HepG2 (cell line): ENCODE data around the gene MYADML2. TPM values are rescaled to one million over a fixed set of nuclear protein-coding genes. Genes with fewer than 3 reads are reported as not detected.

Experiments used
- ARID2 ChIP-seq: sonication (generic); formaldehyde crosslinking; IDR thresholded peaks from 2 replicates; pipeline ENCODE4 v1.8.1; 2022; ENCODE audit warnings: mild to moderate bottlenecking, missing genetic modification reagents, borderline replicate concordance
- ARNT2 ChIP-seq: sonication (generic); formaldehyde crosslinking; IDR thresholded peaks from 2 replicates; pipeline ENCODE4 v1.8.0; 2022; ENCODE audit warnings: mild to moderate bottlenecking, low read depth, missing genetic modification reagents, moderate library complexity
- NFIC ChIP-seq: IDR thresholded peaks from 2 replicates; pipeline ENCODE4 v1.6.1; 2012; ENCODE audit warnings: mild to moderate bottlenecking, low read length, inconsistent platforms
- NFRKB ChIP-seq: fragments of 450-650 bp; IDR thresholded peaks from 2 replicates; pipeline ENCODE4 v1.6.1; 2017
- RFX1 ChIP-seq: fragments of 450-650 bp; IDR thresholded peaks from 2 replicates; pipeline ENCODE4 v1.6.1; 2017
- ZNF24 ChIP-seq: fragments of 450-650 bp; IDR thresholded peaks from 2 replicates; pipeline ENCODE4 v1.6.1; 2017; ENCODE audit warnings: antibody characterized with exemption, mild to moderate bottlenecking
- ZNF30 ChIP-seq: sonication (generic); formaldehyde crosslinking; IDR thresholded peaks from 2 replicates; pipeline ENCODE4 v1.5.0; 2020; ENCODE audit warnings: mild to moderate bottlenecking, missing genetic modification reagents
- ZNF589 ChIP-seq: sonication (generic); formaldehyde crosslinking; conservative IDR thresholded peaks from 2 replicates; pipeline ENCODE4 v1.8.0; 2022; ENCODE audit warnings: mild to moderate bottlenecking, moderate library complexity, missing genetic modification reagents
- ZNF616 ChIP-seq: sonication (generic); formaldehyde crosslinking; IDR thresholded peaks from 2 replicates; pipeline ENCODE4 v1.5.0; 2020; ENCODE audit warnings: low read depth, mild to moderate bottlenecking, missing genetic modification reagents
- ZNF660 ChIP-seq: sonication (generic); formaldehyde crosslinking; IDR thresholded peaks from 2 replicates; pipeline ENCODE4 v1.5.1; 2020; ENCODE audit warnings: mild to moderate bottlenecking, low read depth, missing genetic modification reagents, borderline replicate concordance
- ZNF777 ChIP-seq: sonication (generic); formaldehyde crosslinking; IDR thresholded peaks from 2 replicates; pipeline ENCODE4 v1.4.0; 2020; ENCODE audit warnings: missing genetic modification reagents
- ZNF816 ChIP-seq: sonication (generic); formaldehyde crosslinking; IDR thresholded peaks from 2 replicates; pipeline ENCODE4 v1.8.0; 2022; ENCODE audit warnings: missing genetic modification reagents, mild to moderate bottlenecking, borderline replicate concordance
- ZSCAN20 ChIP-seq: sonication (generic); formaldehyde crosslinking; IDR thresholded peaks from 2 replicates; pipeline ENCODE4 v1.4.0; 2020; ENCODE audit warnings: missing genetic modification reagents, mild to moderate bottlenecking, borderline replicate concordance
- polyA plus RNA-seq, 8 experiments: library from polyadenylated mRNA; depleted of rRNA in 3 of 8; stranded (reverse) in 7 of 8; unstranded in 1 of 8; fragments of >200 nt; fragmentation: Illumina TruSeq in 4 of 8; extraction: Trizol in 4 of 8; gene quantifications; 2 replicates each; pipeline versions ENCODE4 v1.2.1 to v1.2.3, GENCODE V29; 2011 to 2016; ENCODE audit warnings: low read depth in 4 of 8, missing spikeins in 1 of 8, mixed read lengths in 1 of 8; ENCODE audit not compliant: insufficient read depth in 1 of 8
- total RNA-seq, 5 experiments: library from RNA; depleted of rRNA; stranded (reverse); fragments of >200 nt; fragmentation: Illumina TruSeq; extraction: Trizol; gene quantifications; 2 replicates each; pipeline ENCODE4 v1.2.3, GENCODE V29; 2016; ENCODE audit warnings: low read depth in 1 of 5
- TF ChIP-seq, protein P1 (sequence below): conservative IDR thresholded peaks from 2 replicates; pipeline ENCODE4 v1.6.1; 2018; ENCODE audit warnings: missing genetic modification reagents
- TF ChIP-seq, protein P2 (sequence below): IDR thresholded peaks from 2 replicates; pipeline ENCODE4 v1.6.1; 2016; ENCODE audit warnings: low read depth, missing genetic modification reagents, missing compliant biosample characterization
- TF ChIP-seq, protein P3 (sequence below): sonication (generic); formaldehyde crosslinking; conservative IDR thresholded peaks from 2 replicates; pipeline ENCODE4 v1.4.0; 2020; ENCODE audit warnings: missing genetic modification reagents
- TF ChIP-seq, protein P4 (sequence below): sonication (generic); formaldehyde crosslinking; IDR thresholded peaks from 2 replicates; pipeline ENCODE4 v1.4.0; 2020; ENCODE audit warnings: missing genetic modification reagents
- TF ChIP-seq, protein P5 (sequence below): sonication (generic); formaldehyde crosslinking; IDR thresholded peaks from 2 replicates; pipeline ENCODE4 v1.4.0; 2020; ENCODE audit warnings: missing genetic modification reagents

The MYADML2 gene
- total and polyA plus RNA-seq, 2 of the 13 experiments (the other 11 are each of a cell fraction or from before 2014, with no cell fraction given): not detected

DNA sequence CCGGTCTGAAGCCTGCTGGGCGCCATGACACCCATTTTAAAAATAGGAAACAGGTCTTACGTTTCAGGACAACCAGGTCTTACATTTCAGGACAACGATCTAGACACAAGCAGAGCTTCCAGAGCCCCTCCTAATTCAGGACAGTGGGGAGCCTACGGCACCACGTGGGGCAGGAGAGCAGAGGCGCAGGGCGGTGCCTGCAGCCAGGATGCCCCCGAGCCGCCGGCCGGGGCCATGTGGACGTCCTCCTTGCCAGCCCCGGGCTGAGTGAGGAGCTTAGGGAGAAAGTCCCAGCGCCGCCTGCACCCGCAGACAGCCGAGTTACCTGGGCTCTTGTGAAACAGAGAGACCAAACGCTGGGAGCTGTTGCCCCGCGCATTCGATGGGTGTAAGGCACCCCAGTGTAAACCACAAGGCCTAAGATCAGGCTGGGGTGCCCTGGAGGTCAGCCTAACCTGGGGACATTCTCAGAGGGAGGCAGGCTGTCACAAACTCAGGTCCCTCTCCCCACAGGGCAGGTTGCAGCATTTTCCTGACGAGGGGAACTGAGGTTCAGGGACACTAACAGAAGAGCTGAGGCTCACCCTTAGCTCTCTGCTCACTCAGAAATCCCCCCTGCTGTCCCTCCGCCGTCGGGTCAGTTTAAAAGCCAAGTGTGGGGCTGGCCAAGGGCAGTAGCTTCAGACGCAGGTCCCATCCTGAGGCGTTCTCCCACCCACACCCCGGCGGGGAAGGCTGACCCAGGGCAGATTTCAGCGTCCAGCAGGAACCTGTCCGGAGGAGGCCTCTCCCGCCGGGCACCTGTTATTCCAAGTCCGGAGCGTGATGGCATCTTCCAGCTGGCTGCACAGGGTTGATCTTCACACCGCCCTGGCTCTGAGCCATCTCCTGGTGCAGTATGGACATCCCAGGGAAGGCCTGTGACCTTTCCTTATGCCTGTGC lies 15.7 kb upstream of the MYADML2 start (continued):
- TF ChIP-seq ZNF616 (CRISPR knock-in tag) (no peak), ZSCAN20 (CRISPR knock-in tag) (0 out of 2 replicates have a peak, but pooled peaks have one; percentile 35), ZNF777 (CRISPR knock-in tag) (peak; percentile 28; the same call in 1 of the 2 replicates), RFX1 (no peak), ARID2 (CRISPR knock-in tag) (no peak), NFRKB (no peak), ZNF660 (CRISPR knock-in tag) (no peak), ZNF816 (CRISPR knock-in tag) (no peak), NFIC (0 out of 2 replicates have a peak, but pooled peaks have one; percentile 42), ZNF24 (no peak), ARNT2 (no peak; the same call in 1 of the 2 replicates), ZNF30 (CRISPR knock-in tag) (no peak), ZNF589 (CRISPR knock-in tag) (no peak)
- TF ChIP-seq, protein P1, sequence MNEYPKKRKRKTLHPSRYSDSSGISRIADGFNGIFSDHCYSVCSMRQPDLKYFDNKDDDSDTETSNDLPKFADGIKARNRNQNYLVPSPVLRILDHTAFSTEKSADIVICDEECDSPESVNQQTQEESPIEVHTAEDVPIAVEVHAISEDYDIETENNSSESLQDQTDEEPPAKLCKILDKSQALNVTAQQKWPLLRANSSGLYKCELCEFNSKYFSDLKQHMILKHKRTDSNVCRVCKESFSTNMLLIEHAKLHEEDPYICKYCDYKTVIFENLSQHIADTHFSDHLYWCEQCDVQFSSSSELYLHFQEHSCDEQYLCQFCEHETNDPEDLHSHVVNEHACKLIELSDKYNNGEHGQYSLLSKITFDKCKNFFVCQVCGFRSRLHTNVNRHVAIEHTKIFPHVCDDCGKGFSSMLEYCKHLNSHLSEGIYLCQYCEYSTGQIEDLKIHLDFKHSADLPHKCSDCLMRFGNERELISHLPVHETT (CRISPR knock-in tag): no peak
- TF ChIP-seq, protein P2, sequence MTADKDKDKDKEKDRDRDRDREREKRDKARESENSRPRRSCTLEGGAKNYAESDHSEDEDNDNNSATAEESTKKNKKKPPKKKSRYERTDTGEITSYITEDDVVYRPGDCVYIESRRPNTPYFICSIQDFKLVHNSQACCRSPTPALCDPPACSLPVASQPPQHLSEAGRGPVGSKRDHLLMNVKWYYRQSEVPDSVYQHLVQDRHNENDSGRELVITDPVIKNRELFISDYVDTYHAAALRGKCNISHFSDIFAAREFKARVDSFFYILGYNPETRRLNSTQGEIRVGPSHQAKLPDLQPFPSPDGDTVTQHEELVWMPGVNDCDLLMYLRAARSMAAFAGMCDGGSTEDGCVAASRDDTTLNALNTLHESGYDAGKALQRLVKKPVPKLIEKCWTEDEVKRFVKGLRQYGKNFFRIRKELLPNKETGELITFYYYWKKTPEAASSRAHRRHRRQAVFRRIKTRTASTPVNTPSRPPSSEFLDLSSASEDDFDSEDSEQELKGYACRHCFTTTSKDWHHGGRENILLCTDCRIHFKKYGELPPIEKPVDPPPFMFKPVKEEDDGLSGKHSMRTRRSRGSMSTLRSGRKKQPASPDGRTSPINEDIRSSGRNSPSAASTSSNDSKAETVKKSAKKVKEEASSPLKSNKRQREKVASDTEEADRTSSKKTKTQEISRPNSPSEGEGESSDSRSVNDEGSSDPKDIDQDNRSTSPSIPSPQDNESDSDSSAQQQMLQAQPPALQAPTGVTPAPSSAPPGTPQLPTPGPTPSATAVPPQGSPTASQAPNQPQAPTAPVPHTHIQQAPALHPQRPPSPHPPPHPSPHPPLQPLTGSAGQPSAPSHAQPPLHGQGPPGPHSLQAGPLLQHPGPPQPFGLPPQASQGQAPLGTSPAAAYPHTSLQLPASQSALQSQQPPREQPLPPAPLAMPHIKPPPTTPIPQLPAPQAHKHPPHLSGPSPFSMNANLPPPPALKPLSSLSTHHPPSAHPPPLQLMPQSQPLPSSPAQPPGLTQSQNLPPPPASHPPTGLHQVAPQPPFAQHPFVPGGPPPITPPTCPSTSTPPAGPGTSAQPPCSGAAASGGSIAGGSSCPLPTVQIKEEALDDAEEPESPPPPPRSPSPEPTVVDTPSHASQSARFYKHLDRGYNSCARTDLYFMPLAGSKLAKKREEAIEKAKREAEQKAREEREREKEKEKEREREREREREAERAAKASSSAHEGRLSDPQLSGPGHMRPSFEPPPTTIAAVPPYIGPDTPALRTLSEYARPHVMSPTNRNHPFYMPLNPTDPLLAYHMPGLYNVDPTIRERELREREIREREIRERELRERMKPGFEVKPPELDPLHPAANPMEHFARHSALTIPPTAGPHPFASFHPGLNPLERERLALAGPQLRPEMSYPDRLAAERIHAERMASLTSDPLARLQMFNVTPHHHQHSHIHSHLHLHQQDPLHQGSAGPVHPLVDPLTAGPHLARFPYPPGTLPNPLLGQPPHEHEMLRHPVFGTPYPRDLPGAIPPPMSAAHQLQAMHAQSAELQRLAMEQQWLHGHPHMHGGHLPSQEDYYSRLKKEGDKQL (CRISPR knock-in tag): no peak
- TF ChIP-seq, protein P3, sequence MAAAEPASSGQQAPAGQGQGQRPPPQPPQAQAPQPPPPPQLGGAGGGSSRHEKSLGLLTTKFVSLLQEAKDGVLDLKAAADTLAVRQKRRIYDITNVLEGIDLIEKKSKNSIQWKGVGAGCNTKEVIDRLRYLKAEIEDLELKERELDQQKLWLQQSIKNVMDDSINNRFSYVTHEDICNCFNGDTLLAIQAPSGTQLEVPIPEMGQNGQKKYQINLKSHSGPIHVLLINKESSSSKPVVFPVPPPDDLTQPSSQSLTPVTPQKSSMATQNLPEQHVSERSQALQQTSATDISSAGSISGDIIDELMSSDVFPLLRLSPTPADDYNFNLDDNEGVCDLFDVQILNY (CRISPR knock-in tag): no peak
- TF ChIP-seq, protein P4, sequence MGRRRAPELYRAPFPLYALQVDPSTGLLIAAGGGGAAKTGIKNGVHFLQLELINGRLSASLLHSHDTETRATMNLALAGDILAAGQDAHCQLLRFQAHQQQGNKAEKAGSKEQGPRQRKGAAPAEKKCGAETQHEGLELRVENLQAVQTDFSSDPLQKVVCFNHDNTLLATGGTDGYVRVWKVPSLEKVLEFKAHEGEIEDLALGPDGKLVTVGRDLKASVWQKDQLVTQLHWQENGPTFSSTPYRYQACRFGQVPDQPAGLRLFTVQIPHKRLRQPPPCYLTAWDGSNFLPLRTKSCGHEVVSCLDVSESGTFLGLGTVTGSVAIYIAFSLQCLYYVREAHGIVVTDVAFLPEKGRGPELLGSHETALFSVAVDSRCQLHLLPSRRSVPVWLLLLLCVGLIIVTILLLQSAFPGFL (CRISPR knock-in tag): no peak
- TF ChIP-seq, protein P5, sequence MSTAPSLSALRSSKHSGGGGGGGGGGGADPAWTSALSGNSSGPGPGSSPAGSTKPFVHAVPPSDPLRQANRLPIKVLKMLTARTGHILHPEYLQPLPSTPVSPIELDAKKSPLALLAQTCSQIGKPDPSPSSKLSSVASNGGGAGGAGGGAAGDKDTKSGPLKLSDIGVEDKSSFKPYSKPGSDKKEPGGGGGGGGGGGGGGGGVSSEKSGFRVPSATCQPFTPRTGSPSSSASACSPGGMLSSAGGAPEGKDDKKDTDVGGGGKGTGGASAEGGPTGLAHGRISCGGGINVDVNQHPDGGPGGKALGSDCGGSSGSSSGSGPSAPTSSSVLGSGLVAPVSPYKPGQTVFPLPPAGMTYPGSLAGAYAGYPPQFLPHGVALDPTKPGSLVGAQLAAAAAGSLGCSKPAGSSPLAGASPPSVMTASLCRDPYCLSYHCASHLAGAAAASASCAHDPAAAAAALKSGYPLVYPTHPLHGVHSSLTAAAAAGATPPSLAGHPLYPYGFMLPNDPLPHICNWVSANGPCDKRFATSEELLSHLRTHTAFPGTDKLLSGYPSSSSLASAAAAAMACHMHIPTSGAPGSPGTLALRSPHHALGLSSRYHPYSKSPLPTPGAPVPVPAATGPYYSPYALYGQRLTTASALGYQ (CRISPR knock-in tag): no peak
